Measurements from ENCODE around the gene FAM204A. TPM values are rescaled to one million over a fixed set of nuclear protein-coding genes. Genes with fewer than 3 reads are reported as not detected.
A peak's percentile ranks its signal among the peaks of the same experiment; 100 is the strongest.

FAM204A gene
- total and polyA plus RNA-seq, 2 of the 13 experiments (the other 11 are each of a cell fraction or from before 2014, with no cell fraction given), result 9.2 to 61.0 TPM

DNA sequence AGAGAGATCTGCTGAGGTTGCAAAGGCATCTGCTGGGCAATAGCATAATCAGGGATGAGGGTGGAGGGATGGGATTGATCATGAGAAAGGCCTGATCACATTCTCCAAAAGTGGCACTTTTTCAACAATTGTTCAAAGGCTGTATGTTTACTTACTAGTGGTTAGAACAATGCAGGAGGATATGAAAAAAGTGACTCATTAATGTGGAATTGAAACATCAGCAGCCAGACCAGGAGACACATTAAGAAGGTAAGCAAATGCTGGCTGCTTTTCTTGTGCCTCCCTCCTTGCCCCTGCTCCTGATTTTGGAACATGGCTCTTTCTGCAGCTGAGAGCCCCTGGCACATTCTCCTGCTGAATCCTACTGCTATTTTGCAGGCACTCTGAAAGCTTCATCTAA is 63.5 kb downstream of the FAM204A start:
- CTCF ChIA-PET (ENCODE audit: low intra/inter-chr PET ratio, low total read pairs), result no interaction called here
- Histone ChIP-seq H3K27me3 (ENCODE audit: control insufficient read depth in 1 of 2, insufficient read depth in 2 of 2, low read length in 2 of 2) (no peaks in the 10 kb centered on the region), H3K27ac (ENCODE audit: extremely low read length, insufficient read depth, low read length) (no peak overlapping the region), H3K79me2 (ENCODE audit: insufficient read depth, low read length) (no peaks in the 10 kb centered on the region), H2AFZ (ENCODE audit: low read length) (no peak overlapping the region), H3K9ac (ENCODE audit: insufficient read depth, low read depth, low read length) (no peak overlapping the region), H4K20me1 (ENCODE audit: insufficient read depth, low read length) (no peaks in the 10 kb centered on the region), H3K36me3 (replicated peaks in 1 of 2; ENCODE audit: control insufficient read depth in 1 of 2, insufficient read depth in 2 of 2, low read length in 2 of 2) (no peaks in the 10 kb centered on the region), H3K4me1 (ENCODE audit: insufficient read depth, low read length) (no peaks in the 10 kb centered on the region), H3K4me2 (ENCODE audit: low read depth, low read length) (no peak overlapping the region), H3K4me3 (replicated peaks in 1 of 3; ENCODE audit: insufficient read depth in 1 of 3, low read depth in 2 of 3, low read length in 3 of 3) (no peak overlapping the region), H3K9me3 (ENCODE audit: low read length) (no peaks in the 10 kb centered on the region)
- ATAC-seq, result no peak
- TF ChIP-seq ZNF18 (CRISPR knock-in tag; IDR thresholded peaks at IDR 0.05; ENCODE audit: insufficient replicate concordance) (no peak), NFE2L1 (CRISPR knock-in tag; IDR thresholded peaks at IDR 0.05; ENCODE audit: borderline replicate concordance) (no peak), CBX1 (IDR thresholded peaks at IDR 0.05; ENCODE audit: low read depth) (no peak), ZNF784 (CRISPR knock-in tag; IDR thresholded peaks at IDR 0.05; ENCODE audit: borderline replicate concordance) (no peak), MAFK (conservative IDR thresholded peaks at IDR 0.05 in 1 of 2, IDR thresholded peaks at IDR 0.05 in 1 of 2; ENCODE audit: low read length in 2 of 2) (0 out of 4 replicates have a peak, but pooled peaks of 1 of the 2 experiments have one; percentile 4), ZNF550 (CRISPR knock-in tag; IDR thresholded peaks at IDR 0.05; ENCODE audit: borderline replicate concordance) (no peak)
- FAIRE-seq, result no peak
- intact Hi-C loops (cut with micrococcal nuclease; ENCODE audit: unreplicated experiment) (no loop called here), in situ Hi-C loops (cut with HindIII; ENCODE audit: extremely low pct_ligation_motif_present, low pct_unique_long_range_greater_than_20kb) (no loop called here)
- POLR2A ChIA-PET, result no interaction called here
- no TSS peak for BruUV-seq (replicated peaks)
- no peak for DNase-seq (ENCODE audit: low spot score)

- Histone ChIP-seq H3K4me2 (ENCODE audit: low read depth, low read length) (no peak overlapping the region), H3K27me3 (ENCODE audit: control insufficient read depth in 1 of 2, insufficient read depth in 2 of 2, low read length in 2 of 2) (no peaks in the 10 kb centered on the region), H3K9me3 (ENCODE audit: low read length) (no peaks in the 10 kb centered on the region), H4K20me1 (ENCODE audit: insufficient read depth, low read length) (no peaks in the 10 kb centered on the region), H2AFZ (ENCODE audit: low read length) (no peak overlapping the region), H3K4me1 (ENCODE audit: insufficient read depth, low read length) (no peaks in the 10 kb centered on the region), H3K79me2 (ENCODE audit: insufficient read depth, low read length) (no peaks in the 10 kb centered on the region), H3K4me3 (replicated peaks in 1 of 3; ENCODE audit: insufficient read depth in 1 of 3, low read depth in 2 of 3, low read length in 3 of 3) (no peak overlapping the region), H3K36me3 (replicated peaks in 1 of 2; ENCODE audit: control insufficient read depth in 1 of 2, insufficient read depth in 2 of 2, low read length in 2 of 2) (no peaks in the 10 kb centered on the region), H3K27ac (ENCODE audit: extremely low read length, insufficient read depth, low read length) (no peak overlapping the region), H3K9ac (ENCODE audit: insufficient read depth, low read depth, low read length) (no peak overlapping the region)
- ATAC-seq, result no peak
- POLR2A ChIA-PET, result no interaction called here
- in situ Hi-C loops (cut with HindIII; ENCODE audit: extremely low pct_ligation_motif_present, low pct_unique_long_range_greater_than_20kb), result no loop called here
- 17% methylated on average over 2 of the region's 2 CpGs for WGBS (ENCODE audit: low lambda C conversion rate)
- FAIRE-seq, result no peak
- no peak for DNase-seq (ENCODE audit: low spot score)
- intact Hi-C loops (cut with micrococcal nuclease; ENCODE audit: unreplicated experiment), result no loop called here
- CTCF ChIA-PET (ENCODE audit: low intra/inter-chr PET ratio, low total read pairs), result no interaction called here
- BruUV-seq (replicated peaks), result no TSS peak
- TF ChIP-seq ZNF773 (CRISPR knock-in tag; IDR thresholded peaks at IDR 0.05; ENCODE audit: borderline replicate concordance) (no peak), CERS6 (CRISPR knock-in tag; IDR thresholded peaks at IDR 0.05) (no peak), ATAD3A (CRISPR knock-in tag; IDR thresholded peaks at IDR 0.05) (no peak), CENPT (CRISPR knock-in tag; IDR thresholded peaks at IDR 0.05; ENCODE audit: low read depth) (no peak), MNT (IDR thresholded peaks at IDR 0.05) (no peak), ZNF33B (CRISPR knock-in tag; IDR thresholded peaks at IDR 0.05) (no peak), POGZ (CRISPR knock-in tag; IDR thresholded peaks at IDR 0.05) (no peak), TBX2 (CRISPR knock-in tag; IDR thresholded peaks at IDR 0.05; ENCODE audit: borderline replicate concordance) (no peak), NKX3-1 (CRISPR knock-in tag; IDR thresholded peaks at IDR 0.05) (no peak), ZSCAN9 (CRISPR knock-in tag; IDR thresholded peaks at IDR 0.05; ENCODE audit: borderline replicate concordance) (no peak)
These were observed 64.3 kb downstream of the FAM204A start for GRCh38 chr10:118277871-118278270.
